Endothelial cell of umbilical vein (primary cell): ENCODE measurements around the gene MFAP4.

Experiments used
- EZH2 ChIP-seq: IDR thresholded peaks from 2 replicates; pipeline ENCODE4 v1.6.1; 2012; ENCODE audit warnings: borderline replicate concordance, low read depth, mild to moderate bottlenecking, moderate library complexity, low read length, inconsistent platforms; ENCODE audit not compliant: severe bottlenecking
- POLR2A ChIP-seq: IDR thresholded peaks from 2 replicates; pipeline ENCODE4 v1.6.1; 2012; ENCODE audit warnings: low read depth, mild to moderate bottlenecking, control low read depth, low read length

DNA sequence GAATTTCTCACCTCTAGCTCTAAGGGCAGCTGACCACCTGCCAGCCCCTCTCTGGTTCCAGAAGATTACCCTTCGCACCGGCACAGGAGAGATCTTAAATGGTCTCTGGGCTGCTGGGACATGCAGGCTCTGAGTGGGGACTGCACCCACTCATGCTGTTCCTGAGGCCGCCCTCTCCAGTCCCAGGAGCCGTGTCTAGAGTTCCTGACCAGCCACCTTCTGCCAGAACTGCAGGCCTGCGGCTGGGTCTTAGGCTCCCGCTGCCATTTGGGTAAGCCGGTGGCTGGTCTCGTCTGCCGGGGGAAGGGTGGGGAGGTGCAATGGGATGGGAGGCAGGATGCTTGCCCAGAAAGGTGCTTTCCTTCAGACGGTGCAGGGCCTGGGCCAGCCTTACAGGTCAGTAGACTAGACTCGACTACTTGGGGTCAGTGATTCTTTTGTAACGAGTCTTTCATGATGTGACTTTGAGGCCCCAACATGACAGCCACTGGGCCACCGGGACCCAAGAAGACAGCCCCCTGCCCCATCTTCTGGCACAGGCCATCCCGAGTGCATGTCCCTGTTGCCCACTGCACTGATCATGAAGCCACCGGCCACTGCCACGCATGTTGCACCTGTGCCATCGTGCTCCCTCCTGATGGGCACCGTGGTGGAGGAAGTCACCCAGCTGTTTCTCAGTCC lies 50.9 kb downstream of the MFAP4 start:
- TF ChIP-seq EZH2 (no peak), POLR2A (no peak)
